ENCODE measurements around the gene UVRAG. TPM values are rescaled to one million over a fixed set of nuclear protein-coding genes. Genes with fewer than 3 reads are reported as not detected.

Gene UVRAG
- total RNA-seq, 2 donors from 2014 or later = 18.6 to 20.7 TPM

GRCh38 chr11:76185511-76185910 is 370.5 kb downstream of the UVRAG start:
- Mint-ChIP-seq H3K4me1 (ENCODE audit: low read depth) (peaks cover 5% of the 10 kb centered on the region), H3K27me3 (ENCODE audit: low read depth) (no peaks in the 10 kb centered on the region), H3K36me3 (ENCODE audit: insufficient read depth in 2 of 2) (no peaks in the 10 kb centered on the region), H3K27ac (no peak overlapping the region), H3K4me3 (no peak overlapping the region), H3K9me3 (no peaks in the 10 kb centered on the region)
- DNase-seq = no peak
- ATAC-seq (replicated peaks in 1 of 2) = no peak

GRCh38 chr11:76185931-76186401 is 371.0 kb downstream of the UVRAG start:
- Mint-ChIP-seq H3K27ac (no peak overlapping the region), H3K9me3 (no peaks in the 10 kb centered on the region), H3K36me3 (ENCODE audit: insufficient read depth in 2 of 2) (no peaks in the 10 kb centered on the region), H3K27me3 (ENCODE audit: low read depth) (no peaks in the 10 kb centered on the region), H3K4me3 (no peak overlapping the region), H3K4me1 (ENCODE audit: low read depth) (peaks cover 5% of the 10 kb centered on the region)
- ATAC-seq (replicated peaks in 1 of 2) (no peak), DNase-seq (no peak)

- DNase-seq (no peak), ATAC-seq (replicated peaks in 1 of 2) (no peak)
- Mint-ChIP-seq H3K27me3 (ENCODE audit: low read depth) (no peaks in the 10 kb centered on the region), H3K9me3 (no peaks in the 10 kb centered on the region), H3K36me3 (ENCODE audit: insufficient read depth in 2 of 2) (no peaks in the 10 kb centered on the region), H3K4me1 (ENCODE audit: low read depth) (peaks cover 5% of the 10 kb centered on the region), H3K4me3 (no peak overlapping the region), H3K27ac (no peak overlapping the region)
Observed at GRCh38 chr11:76186776-76187279, 371.8 kb downstream of the UVRAG start.

- peaks cover 5% of the 10 kb centered on the region for H3K4me1 Mint-ChIP-seq (ENCODE audit: low read depth)
- ATAC-seq (replicated peaks in 1 of 2) = no peak
- H3K4me3 Mint-ChIP-seq = no peak overlapping the region
- no peak for DNase-seq
- no peak overlapping the region for H3K27ac Mint-ChIP-seq
- H3K27me3 Mint-ChIP-seq (ENCODE audit: low read depth) = no peaks in the 10 kb centered on the region
- H3K36me3 Mint-ChIP-seq (ENCODE audit: insufficient read depth in 2 of 2) = no peaks in the 10 kb centered on the region
- H3K9me3 Mint-ChIP-seq = no peaks in the 10 kb centered on the region
Observed at GRCh38 chr11:76188873-76189272, 373.9 kb downstream of the UVRAG start.

- H3K36me3 Mint-ChIP-seq (ENCODE audit: insufficient read depth in 2 of 2) = no peaks in the 10 kb centered on the region
- ATAC-seq (replicated peaks in 1 of 2) = no peak
- no peaks in the 10 kb centered on the region for H3K9me3 Mint-ChIP-seq
- no peak overlapping the region for H3K4me3 Mint-ChIP-seq
- no peak overlapping the region for H3K27ac Mint-ChIP-seq
- DNase-seq = no peak
- H3K27me3 Mint-ChIP-seq (ENCODE audit: low read depth) = no peaks in the 10 kb centered on the region
- peaks cover 5% of the 10 kb centered on the region for H3K4me1 Mint-ChIP-seq (ENCODE audit: low read depth)
Observed at GRCh38 chr11:76189682-76190081, 374.7 kb downstream of the UVRAG start.

GRCh38 chr11:76190376-76190775 is 375.4 kb downstream of the UVRAG start:
- Mint-ChIP-seq H3K27me3 (ENCODE audit: low read depth) (no peaks in the 10 kb centered on the region), H3K27ac (no peak overlapping the region), H3K4me1 (ENCODE audit: low read depth) (peaks cover under 1% of the 10 kb centered on the region), H3K36me3 (ENCODE audit: insufficient read depth in 2 of 2) (no peaks in the 10 kb centered on the region), H3K9me3 (no peaks in the 10 kb centered on the region), H3K4me3 (no peak overlapping the region)
- no peak for ATAC-seq (replicated peaks in 1 of 2)
- DNase-seq = no peak

Other genes starting within 250 kb of the UVRAG start
- under 1 TPM; 0.14 to 0.16 TPM for gene MAP6, start 146.2 kb upstream of the UVRAG start, total RNA-seq
- gene MOGAT2, start 97.4 kb upstream of the UVRAG start, total RNA-seq = not detected
- 1 to 10 TPM; 2.8 to 3.4 TPM for gene DGAT2, start 46.4 kb upstream of the UVRAG start, total RNA-seq